Activated naive CD4-positive, alpha-beta T cell treated with Interleukin-2 at 50 U/mL for 16 hours (primary cell): ENCODE measurements around the gene ZNF319.
A peak's percentile ranks its signal among the peaks of the same experiment; 100 is the strongest.
"Not testable (repeated sequence)": the region's sequence is repeated elsewhere in the genome, so short reads cannot be mapped to it uniquely, and the experiment has no call there.

Source experiments
- DNase-seq: peaks from one replicate; pipeline ENCODE4 v3.0.0-alpha.2; 2020

Gene ZNF319

DNA sequence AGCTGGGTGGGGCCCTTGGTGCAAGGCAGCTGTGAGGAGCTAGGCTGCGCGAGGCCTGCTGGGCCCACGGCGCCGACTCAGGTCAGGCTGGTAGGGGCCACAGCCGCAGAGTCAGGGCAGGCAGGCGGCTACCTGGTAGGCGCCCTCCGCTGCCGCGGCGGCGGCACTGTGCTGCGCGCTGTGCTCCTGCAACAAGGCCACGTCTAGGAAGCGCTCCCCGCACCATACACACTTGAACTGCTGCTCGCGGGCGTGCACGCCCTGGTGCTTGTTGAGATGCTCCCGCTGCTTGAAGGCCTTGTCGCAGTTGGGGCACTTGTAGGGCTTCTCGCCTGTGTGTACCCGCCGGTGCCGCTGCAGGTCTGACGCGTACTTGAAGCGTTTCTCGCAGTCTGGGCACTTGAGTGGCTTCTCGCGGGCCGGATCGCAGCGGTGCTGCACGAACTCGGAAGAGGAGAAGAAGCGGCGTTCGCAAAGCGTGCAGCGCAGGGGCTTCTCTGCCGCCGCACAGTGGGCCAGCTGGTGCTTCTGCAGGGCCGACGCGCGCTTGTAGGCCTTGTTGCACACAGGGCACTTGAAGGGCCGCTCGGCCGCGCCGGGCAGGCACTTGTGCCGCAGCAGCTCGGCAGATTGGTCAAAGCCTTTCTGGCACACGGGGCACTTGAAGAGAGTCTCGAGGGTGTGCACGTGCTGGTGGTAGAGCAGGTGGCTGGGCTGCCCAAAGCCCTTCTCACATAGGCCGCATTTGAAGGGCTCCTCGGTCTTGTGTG is 3.9 kb downstream of the ZNF319 start:
- DNase-seq: no peak

GRCh38 chr16:57995721-57996405 is 4.6 kb downstream of the ZNF319 start:
- DNase-seq: no peak

- DNase-seq: peak; percentile 50
These were observed 5.7 kb downstream of the ZNF319 start for GRCh38 chr16:57994778-57995177.

GRCh38 chr16:57994361-57994760 is 6.1 kb downstream of the ZNF319 start:
- no peak for DNase-seq

GRCh38 chr16:57993897-57994296 is 6.6 kb downstream of the ZNF319 start:
- DNase-seq: no peak

DNA sequence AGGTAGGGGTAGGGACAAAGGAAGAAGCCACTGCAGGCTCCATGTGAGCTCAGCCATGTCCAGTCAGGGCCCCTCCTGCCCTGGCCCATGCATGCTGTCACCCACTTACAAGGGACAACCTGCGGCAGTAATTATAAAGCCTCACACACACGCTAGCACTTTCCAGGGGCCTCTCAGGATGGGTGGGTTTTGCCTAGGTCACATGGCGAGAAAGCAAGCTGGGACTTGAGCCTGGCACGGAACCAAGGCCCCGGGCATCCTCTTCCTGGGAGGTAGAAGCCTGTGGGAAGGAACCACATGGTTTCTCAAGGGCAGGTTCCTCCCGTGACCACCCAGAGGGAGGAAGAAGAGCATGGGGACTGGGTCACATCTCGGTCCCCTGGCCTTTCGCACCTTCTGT is 7.0 kb downstream of the ZNF319 start:
- no peak for DNase-seq

GRCh38 chr16:57992084-57992483 is 8.4 kb downstream of the ZNF319 start:
- DNase-seq: no peak

GRCh38 chr16:57991551-57992059 is 8.9 kb downstream of the ZNF319 start:
- DNase-seq: no peak

DNA sequence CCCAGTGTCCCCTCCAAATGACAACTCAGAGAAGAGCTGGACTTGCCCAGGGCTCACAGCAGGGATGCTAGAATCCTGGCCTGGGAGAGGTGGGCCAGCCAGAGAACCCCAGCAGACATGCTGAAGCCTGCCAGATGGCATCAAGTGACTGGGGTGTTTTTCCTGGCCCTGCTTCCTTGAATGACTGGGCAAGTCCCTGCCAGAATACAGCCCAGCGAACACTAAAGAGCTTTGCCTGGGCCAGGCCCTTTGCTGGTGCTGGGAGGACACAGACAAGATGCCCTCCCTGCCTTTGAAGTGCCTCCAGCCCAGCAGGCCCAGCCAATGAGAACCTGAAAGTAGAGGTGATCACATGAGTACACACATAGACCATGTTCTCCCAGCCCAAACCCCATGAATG is 11.5 kb downstream of the ZNF319 start:
- no peak for DNase-seq

- no peak for DNase-seq
These were observed 12.9 kb downstream of the ZNF319 start for GRCh38 chr16:57987441-57988177.

GRCh38 chr16:57986196-57986595 is 14.3 kb downstream of the ZNF319 start:
- DNase-seq: no peak

DNA sequence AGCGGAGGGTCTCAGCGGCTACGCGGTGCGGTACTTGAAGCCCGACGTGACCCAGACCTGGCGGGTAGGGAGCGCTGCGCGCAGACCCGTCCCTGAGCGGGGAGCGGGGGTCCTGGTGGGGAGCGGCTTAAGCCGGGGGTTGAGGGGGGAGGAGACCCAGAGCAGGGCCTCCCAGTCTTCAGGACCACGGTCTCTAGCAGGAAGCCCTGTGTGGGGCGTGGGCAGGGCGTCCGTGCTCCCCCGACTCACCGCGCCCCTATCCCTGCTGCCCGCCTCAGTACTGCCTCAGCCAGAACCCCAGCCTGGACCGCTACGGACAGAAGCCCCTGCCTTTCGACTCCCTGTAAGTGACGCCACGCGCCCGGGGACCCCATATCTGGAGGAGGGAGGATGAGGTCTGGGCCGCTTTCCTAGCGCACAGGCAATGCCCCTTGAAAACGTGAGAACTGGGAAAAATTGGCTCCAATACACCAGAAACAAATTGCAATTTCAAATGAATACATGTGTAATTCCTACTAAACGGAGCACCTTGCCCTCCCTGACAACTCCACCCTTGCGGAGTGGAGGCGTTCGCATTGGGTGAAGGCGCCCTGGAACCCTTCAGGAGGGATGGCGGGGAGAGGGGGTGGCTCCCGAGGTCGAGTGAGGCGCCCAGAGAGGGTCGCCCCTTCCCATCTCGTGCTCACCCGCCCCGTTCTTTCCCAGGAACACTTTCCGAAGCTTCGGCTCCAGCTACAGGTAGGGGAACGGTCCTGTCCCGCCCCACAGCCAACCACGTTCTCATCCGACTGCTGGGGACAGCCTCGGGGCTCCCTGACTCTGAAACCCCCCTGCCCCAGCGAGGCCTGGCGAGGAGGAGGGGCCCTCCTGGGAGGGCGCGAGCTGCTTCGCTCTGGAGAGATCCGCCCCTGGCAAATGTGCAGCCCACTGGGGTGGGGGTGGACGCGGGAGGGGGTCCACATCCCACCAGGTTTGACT is 15.0 kb downstream of the ZNF319 start:
- DNase-seq: no peak

- peak; percentile 92 for DNase-seq
These were observed 15.8 kb downstream of the ZNF319 start for GRCh38 chr16:57984443-57985203.

DNA sequence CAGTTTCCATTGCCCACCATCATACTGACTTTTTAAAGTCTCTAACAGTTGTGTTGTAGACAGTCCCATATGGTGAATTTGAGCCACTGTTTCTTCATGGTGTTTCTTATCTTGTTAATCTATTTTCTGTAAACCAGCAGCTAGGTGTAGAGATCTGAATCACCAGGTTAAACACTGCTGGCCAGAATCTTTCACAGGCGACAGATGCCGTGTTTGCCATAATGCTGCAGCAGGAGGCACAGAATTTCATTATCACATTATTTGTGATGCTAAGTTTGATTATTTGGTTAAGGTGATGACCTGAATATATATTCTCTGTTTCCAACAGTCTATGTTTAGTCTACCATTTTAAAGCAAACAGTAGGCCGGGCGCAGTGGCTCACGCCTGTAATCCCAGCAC is 18.1 kb downstream of the ZNF319 start:
- no peak for DNase-seq

- DNase-seq: no peak
These were observed 18.8 kb downstream of the ZNF319 start for GRCh38 chr16:57981636-57982035.

DNA sequence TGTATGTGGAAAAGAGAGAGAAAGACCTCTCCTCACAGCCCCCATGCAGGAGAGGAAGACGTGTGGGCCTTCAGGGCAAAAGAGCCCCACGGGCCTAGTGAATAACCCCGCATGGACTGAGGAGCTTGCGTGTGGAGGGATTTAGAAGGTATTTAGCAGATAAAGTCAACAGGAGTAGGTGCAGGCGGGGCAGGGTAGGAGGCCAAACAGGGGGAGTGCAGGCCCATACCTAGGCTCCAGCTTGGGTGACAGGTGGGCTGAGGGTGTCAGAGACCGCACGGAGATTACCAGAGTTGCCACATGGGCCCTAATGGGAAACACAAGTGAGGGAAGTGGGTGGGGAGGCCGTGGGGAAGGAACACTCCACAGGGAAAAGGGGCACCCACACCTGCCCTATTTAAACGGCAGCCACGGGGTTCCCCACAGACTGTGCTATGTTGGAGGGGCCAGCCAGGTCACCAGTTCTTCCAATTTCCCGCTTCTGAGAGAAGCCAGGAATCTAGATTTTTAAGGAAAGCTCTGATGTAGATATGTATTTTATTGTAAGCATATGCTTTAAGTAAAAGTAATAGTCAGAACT is 21.4 kb downstream of the ZNF319 start:
- DNase-seq: no peak

- not testable (repeated sequence) for DNase-seq
These were observed 22.4 kb downstream of the ZNF319 start for GRCh38 chr16:57978070-57978465.

- no peak for DNase-seq
These were observed 22.9 kb downstream of the ZNF319 start for GRCh38 chr16:57977418-57978069.

DNA sequence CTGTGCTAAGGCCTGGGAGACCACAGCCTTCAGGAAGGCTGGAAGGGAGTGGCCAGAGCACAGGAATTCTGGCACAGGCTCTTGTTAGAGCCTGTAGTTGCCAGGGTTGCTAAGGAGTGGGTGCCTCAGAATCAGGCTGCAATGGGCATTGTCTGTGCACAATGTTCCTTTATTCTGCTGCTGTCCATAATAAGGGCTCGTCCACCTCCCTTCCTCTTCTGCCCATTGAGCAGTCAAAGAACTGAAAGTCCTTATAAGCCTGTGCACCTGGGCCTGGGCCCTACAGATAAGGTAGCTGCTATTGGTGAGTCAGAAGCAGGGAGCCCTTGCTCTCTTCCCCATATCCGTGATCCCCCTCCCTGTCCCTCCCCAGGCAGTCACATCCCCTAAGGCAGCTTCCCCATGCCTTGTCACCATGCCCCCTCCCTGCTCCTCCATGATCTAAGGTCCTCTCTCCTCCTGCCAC is 24.1 kb downstream of the ZNF319 start:
- DNase-seq: no peak

DNA sequence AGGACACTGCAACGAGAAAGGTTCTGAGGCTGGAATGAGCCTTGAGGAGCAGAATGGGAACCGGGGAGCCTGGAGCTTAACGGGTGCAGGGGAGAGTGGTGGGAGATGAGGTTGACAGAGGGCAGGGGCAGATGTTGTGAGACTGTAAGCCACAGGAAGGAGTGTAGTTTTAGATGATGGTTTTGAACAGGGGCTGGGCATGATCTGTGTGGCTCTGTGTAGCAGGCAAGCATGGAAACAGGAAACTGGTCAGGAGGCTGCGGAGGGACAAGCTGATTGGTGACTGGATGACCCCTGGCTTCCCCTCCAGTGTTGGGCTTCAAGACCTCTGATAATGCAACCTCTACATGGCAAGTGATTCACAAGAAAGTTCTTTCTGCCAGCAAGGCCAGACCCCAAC is 28.2 kb downstream of the ZNF319 start:
- DNase-seq: no peak

DNA sequence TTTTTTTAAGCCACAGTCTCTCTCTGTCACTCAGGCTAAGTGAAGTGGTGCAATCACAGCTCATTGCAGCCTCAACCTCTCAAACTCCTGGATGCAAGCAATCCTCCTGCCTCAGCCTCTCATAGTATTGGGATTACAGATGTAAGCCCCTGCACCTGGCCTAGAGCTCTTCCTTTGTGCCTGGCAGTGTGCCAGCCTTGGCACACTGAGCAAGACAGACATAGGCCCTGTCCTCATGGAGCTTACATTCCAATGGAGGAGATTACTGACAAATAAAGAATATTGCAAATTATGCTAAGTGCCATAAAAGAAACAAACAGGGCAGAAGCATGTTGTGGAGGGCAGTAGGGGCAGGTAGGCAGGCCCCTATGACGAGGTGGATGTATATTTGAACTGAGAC is 28.6 kb downstream of the ZNF319 start:
- no peak for DNase-seq
